Kasumi-1 (cell line): ENCODE data around the gene CPZ.
"Not testable (repeated sequence)": the region's sequence is repeated elsewhere in the genome, so short reads cannot be mapped to it uniquely, and the experiment has no call there.

Experiments
- DNase-seq, 2 experiments: peaks; one replicate each; lab custom pipeline; 2025; lab: John Stamatoyannopoulos, UW

CPZ gene

DNA sequence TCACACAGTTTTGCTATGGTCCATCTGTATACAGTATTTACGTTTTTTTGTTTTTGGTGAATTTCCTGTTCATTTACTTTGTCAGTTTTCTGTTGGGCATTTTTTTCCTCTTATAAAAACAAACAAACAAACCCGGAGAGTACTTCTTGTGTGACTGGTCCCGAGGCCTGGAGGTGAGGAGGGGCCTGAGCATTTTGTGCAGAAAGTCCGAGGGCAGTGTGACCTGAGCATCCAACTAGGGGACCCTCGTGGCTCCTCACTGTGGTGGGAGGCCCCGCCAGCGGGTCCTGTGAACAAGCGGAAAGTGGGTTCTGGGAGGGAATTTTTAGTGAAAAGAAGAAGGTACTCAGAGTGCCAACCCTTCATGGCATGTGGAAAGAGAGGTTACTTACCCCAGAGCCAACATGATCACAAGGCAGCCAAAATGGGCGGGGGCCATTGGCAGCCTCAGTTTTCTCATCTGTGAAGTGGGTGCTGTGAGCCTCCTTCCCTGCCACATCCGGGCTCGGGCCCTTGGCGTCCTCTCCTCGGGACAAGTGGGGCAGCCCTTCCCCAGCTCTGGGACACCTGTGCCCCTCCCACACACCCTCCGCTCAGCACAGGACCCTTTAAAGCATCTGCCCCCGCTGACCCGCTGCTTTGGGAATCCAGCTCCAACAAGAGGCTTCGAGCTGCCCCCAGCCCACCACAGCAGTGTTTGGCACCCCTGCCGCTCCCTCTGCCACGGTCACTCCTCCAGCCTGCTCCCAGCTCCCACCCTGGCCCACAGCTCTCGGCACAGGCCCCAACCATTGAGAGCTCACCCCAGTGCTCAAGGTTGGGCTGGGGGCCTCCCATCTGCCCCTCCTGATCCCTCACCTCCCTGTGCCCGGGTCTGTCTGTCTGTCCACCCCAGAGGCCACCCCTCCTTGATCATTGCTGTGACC lies 35.2 kb upstream of the CPZ start:
- no peak for DNase-seq

GRCh38 chr4:8558080-8558960 lies 34.2 kb upstream of the CPZ start:
- DNase-seq, result no peak

DNA sequence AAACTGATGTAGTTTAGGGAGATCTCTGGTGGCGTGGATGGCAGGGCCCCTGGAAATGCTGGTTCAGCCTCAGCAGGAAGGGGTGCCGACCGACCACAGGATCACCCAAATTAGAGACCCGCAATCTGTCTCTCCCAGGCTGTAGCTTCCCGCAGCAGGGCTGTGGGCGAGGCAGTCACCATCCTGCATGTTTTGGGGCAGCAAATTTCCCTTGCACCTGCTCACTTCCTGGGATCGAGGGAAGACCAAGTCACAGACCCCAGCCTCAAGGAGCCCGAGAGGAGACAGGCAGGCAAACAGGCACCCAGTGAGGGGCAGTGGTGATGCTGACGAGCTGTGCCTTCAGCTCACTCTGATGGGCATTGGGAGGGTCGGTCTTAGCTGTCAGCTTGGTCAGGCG lies 33.6 kb upstream of the CPZ start:
- no peak for DNase-seq

GRCh38 chr4:8559524-8560264 lies 32.9 kb upstream of the CPZ start:
- no peak for DNase-seq

GRCh38 chr4:8560265-8561047 lies 32.1 kb upstream of the CPZ start:
- DNase-seq, result no peak

GRCh38 chr4:8564595-8564994 lies 28.0 kb upstream of the CPZ start:
- DNase-seq, result no peak

- DNase-seq, result no peak
Observed at GRCh38 chr4:8568068-8568668, 24.4 kb upstream of the CPZ start.

- no peak for DNase-seq
Observed at GRCh38 chr4:8570201-8570600, 22.4 kb upstream of the CPZ start.

DNA sequence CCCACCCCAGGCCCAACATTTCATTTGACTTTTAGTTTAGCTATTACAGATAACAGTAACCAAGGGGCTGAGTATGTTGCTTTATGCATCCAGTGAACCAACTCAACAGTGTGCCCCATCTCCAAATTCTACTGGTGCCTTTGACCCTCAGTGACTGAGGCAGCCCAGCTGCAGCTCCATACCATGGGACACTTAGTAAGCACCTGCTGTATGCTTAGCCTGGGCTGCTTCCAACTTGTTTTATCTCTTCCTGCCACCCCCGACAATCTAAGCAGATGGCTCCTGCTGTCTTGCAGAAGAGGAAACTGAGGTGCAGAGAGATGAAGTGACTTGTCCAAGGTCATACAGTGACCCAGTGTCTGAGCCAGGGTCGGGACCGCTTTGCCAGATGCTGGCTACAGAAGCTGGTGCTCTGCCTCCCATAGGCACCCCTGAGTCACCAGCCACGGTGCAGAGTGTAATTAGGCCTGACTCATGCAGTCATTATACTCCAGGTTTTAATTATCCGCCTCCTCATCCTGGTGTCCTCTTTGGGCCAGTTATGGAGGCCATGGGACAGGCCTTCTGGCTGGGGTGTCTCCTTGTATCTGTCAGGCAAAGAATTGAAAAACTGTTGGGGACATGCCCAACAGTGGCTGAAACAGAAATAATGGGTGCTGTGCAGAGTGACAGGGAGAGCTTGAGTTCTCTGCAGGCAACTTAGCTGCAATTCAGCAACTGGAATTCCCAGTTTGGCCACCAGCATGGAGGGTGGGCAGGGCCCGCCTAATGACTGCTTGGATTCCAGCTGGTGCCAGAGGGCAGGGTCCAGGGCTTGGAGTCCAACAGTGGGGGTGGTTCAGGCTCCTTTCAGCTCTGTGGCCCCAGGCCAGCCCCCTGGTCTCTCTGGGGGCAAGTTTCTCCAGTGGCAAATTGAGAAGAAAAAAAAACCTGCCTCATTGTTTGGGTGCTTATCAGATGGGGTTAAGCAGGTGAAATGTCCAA lies 20.6 kb upstream of the CPZ start:
- no peak for DNase-seq

DNA sequence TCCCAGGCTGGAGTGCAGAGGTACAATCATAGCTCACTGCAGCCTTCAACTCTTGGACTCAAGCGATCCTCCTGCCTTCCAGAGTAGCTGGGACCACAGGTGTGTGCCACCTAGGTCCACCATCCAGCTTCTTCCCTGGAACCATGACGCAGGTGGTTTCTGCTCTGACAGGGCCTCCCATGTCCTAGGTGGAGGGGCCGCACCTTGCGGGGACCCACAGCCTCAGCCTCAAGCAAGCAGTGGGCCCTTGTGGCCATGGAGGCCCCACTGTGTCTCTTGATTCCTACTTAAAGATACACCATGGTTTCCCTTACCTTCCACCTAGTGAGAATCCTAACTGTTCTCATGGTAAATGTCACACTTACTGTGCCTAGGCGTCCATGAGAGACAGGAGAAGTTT lies 19.3 kb upstream of the CPZ start:
- no peak for DNase-seq

DNA sequence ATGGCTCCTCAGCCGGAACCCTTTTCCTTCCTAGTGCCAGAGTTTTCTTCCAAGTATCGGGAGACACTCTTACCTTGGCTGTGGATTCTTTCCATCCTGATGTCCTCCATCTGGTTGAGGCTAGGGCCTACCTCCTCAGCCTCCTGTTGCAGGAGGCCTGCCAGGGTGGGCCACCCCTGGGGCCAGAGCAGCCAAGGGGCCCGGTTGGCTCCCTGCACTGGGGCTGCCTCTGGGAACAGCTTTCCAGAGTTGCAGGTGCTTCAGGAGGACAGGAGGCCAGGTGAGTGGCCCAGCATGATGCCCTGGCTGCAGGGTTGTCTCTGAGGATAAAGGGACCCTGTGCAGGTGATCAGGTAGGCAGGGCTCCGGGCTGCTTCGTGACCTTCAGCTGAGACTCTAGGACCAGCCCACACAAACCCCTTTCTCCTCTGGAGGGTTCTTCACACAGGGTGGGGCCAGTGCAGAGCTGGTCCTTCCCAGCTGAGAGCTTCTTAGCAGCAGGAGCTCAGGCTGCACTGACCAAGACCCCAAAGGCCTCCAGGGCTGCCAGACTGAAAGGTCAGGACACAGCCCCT lies 17.7 kb upstream of the CPZ start:
- DNase-seq, result no peak

DNA sequence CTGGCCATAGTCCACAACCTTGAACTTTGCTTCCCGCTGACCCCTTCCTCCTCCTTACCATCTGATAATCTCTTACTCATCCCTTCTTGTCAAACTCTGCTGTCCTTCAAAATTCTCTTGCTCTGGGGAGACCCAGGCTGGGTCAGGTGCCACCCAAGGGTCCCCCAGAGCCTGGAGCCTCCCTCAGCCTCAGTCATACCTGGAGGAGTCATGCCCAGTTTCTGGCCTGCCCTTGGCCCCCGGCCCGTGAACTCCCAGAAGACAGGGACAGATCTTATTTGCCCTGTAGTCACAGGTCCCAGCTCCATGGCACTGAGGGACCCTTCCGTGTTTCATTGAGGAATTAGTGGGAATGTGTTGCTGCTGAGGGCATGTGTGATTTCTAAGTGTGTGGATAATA lies 17.1 kb upstream of the CPZ start:
- DNase-seq, result no peak

DNA sequence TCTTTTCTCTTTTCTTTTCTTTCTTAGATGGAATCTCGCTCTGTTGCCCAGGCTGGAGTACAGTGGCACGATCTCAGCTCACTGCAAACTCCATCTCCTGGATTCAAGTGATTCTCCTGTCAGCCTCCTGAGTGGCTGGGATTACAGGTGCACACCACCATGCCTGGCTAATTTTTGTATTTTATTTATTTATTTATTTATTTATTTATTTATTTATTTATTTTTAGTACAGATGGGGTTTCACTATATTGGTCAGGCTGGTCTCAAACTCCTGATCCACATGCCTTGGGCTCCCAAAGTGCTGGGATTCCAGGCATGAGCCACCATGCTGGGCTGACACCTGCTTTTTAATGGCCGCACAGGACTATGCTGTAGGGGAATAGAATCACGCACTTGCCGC lies 16.0 kb upstream of the CPZ start:
- not testable (repeated sequence) for DNase-seq

GRCh38 chr4:8577046-8577445 lies 15.5 kb upstream of the CPZ start:
- DNase-seq, result no peak

DNA sequence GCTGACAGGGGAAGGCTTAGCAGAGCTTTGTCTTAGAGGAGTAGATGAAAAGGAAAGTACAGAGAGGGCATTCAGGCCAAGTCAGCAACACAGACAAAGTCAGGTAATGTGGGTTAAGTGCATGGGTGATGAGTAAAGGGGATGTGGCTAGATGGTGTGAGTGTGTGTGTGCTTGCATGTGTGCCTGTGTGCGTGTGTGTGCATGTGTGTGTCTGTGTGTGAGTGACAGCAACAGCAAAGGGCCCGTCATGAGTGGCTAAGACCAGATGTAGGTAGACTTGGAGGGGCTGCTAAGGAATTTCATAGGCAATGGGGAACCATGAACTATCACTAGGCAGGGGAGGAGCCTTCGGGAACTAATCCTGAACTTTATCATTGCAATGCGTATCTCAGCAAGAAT lies 14.6 kb upstream of the CPZ start:
- no peak for DNase-seq

DNA sequence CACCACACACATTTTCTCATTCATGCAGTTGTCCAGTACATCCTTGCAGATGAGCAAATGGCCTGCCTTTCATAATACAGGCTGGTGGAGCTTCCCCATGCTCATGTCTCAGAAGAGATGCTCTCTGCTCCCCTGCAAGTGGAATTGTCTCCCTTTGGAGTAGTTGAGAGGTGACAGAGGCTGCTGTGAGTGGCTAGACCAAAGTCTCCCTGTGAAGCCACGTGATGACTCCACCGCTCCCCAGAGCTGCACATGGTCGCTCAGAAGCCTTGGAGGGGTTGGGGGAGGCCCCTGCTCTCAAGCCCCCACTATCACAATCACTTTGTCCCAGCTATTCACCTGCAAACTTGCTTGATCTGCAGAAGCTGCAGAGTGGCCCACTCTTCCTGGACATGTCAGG lies 13.8 kb upstream of the CPZ start:
- DNase-seq, result no peak

GRCh38 chr4:8579526-8580320 lies 12.8 kb upstream of the CPZ start:
- no peak for DNase-seq

- DNase-seq, result no peak
Observed at GRCh38 chr4:8580321-8581093, 12.1 kb upstream of the CPZ start, which contains the start of gene GPR78. GPR78 (plus strand) TSS chr4:8580392; CDS start chr4:8580983, 591 bp downstream.
